ENCODE results near the gene CHD9. TPM values are rescaled to one million over a fixed set of nuclear protein-coding genes. Genes with fewer than 3 reads are reported as not detected.
A peak's percentile ranks its signal among the peaks of the same experiment; 100 is the strongest.

Gene CHD9
- total RNA-seq, 1 donor from 2014 or later, result 77.4 TPM

- H3K27ac Mint-ChIP-seq (ENCODE audit: unreplicated experiment), result peak overlapping the region; percentile 21
- H3K4me1 Mint-ChIP-seq (ENCODE audit: low read depth, unreplicated experiment), result peaks cover 54% of the 10 kb centered on the region
- Histone ChIP-seq H3K27ac (ENCODE audit: low read depth, low read length) (no peak overlapping the region), H4K20me1 (ENCODE audit: insufficient read depth, low read length) (no peaks in the 10 kb centered on the region), H2AFZ (ENCODE audit: low read depth, low read length) (no peak overlapping the region), H3K4me1 (ENCODE audit: insufficient read depth, low read length) (peaks cover 38% of the 10 kb centered on the region), H3K4me2 (ENCODE audit: low read length) (peak overlapping the region; percentile 24), H3K9me3 (ENCODE audit: insufficient read depth, low read depth, low read length) (no peaks in the 10 kb centered on the region), H3K79me2 (ENCODE audit: insufficient read depth, low read length) (peaks cover 23% of the 10 kb centered on the region), H3K9ac (ENCODE audit: low read length) (no peak overlapping the region), H3K27me3 (ENCODE audit: insufficient read depth, low read length) (no peaks in the 10 kb centered on the region), H3K4me3 (ENCODE audit: insufficient read depth, low read depth, low read length) (no peak overlapping the region), H3K36me3 (ENCODE audit: insufficient read depth, low read length) (no peaks in the 10 kb centered on the region)
- H3K36me3 Mint-ChIP-seq (ENCODE audit: low read depth, unreplicated experiment), result peaks cover 8% of the 10 kb centered on the region
- no peaks in the 10 kb centered on the region for H3K9me3 Mint-ChIP-seq (ENCODE audit: unreplicated experiment)
- no peaks in the 10 kb centered on the region for H3K27me3 Mint-ChIP-seq (ENCODE audit: low read depth, unreplicated experiment)
- FAIRE-seq (no peak), DNase-seq (ENCODE audit: low read depth) (peak; percentile 52)
- H3K4me3 Mint-ChIP-seq (ENCODE audit: unreplicated experiment), result no peak overlapping the region
- TF ChIP-seq EZH2 (IDR thresholded peaks at IDR 0.05; ENCODE audit: insufficient read depth, low read length) (no peak), CTCF (IDR thresholded peaks at IDR 0.05; ENCODE audit: insufficient read depth, low read depth, low read length) (no peak)
Measured at GRCh38 chr16:53083119-53083518, 28.3 kb downstream of the CHD9 start.

- peaks cover 52% of the 10 kb centered on the region for H3K4me1 Mint-ChIP-seq (ENCODE audit: low read depth, unreplicated experiment)
- no peaks in the 10 kb centered on the region for H4K20me1 ChIP-seq (ENCODE audit: insufficient read depth, low read length)
- no peaks in the 10 kb centered on the region for H3K36me3 ChIP-seq (ENCODE audit: insufficient read depth, low read length)
- H3K9me3 Mint-ChIP-seq (ENCODE audit: unreplicated experiment), result no peaks in the 10 kb centered on the region
- H2AFZ ChIP-seq (ENCODE audit: low read depth, low read length), result no peak overlapping the region
- FAIRE-seq (no peak), DNase-seq (ENCODE audit: low read depth) (no peak)
- no peak overlapping the region for H3K9ac ChIP-seq (ENCODE audit: low read length)
- TF ChIP-seq EZH2 (IDR thresholded peaks at IDR 0.05; ENCODE audit: insufficient read depth, low read length) (no peak), CTCF (IDR thresholded peaks at IDR 0.05; ENCODE audit: insufficient read depth, low read depth, low read length) (no peak)
- peak overlapping the region; percentile 75 for H3K27ac Mint-ChIP-seq (ENCODE audit: unreplicated experiment)
- no peak overlapping the region for H3K27ac ChIP-seq (ENCODE audit: low read depth, low read length)
- H3K36me3 Mint-ChIP-seq (ENCODE audit: low read depth, unreplicated experiment), result peaks cover 8% of the 10 kb centered on the region
- no peak overlapping the region for H3K4me3 Mint-ChIP-seq (ENCODE audit: unreplicated experiment)
- H3K9me3 ChIP-seq (ENCODE audit: insufficient read depth, low read depth, low read length), result no peaks in the 10 kb centered on the region
- H3K4me2 ChIP-seq (ENCODE audit: low read length), result no peak overlapping the region
- peaks cover 13% of the 10 kb centered on the region for H3K79me2 ChIP-seq (ENCODE audit: insufficient read depth, low read length)
- peaks cover 38% of the 10 kb centered on the region for H3K4me1 ChIP-seq (ENCODE audit: insufficient read depth, low read length)
- H3K27me3 Mint-ChIP-seq (ENCODE audit: low read depth, unreplicated experiment), result no peaks in the 10 kb centered on the region
- H3K27me3 ChIP-seq (ENCODE audit: insufficient read depth, low read length), result no peaks in the 10 kb centered on the region
- H3K4me3 ChIP-seq (ENCODE audit: insufficient read depth, low read depth, low read length), result no peak overlapping the region
Measured at GRCh38 chr16:53084141-53084541, 29.4 kb downstream of the CHD9 start.

GRCh38 chr16:53084746-53085334, 30.0 kb downstream of the CHD9 start:
- no peak overlapping the region for H2AFZ ChIP-seq (ENCODE audit: low read depth, low read length)
- Mint-ChIP-seq H3K27me3 (ENCODE audit: low read depth, unreplicated experiment) (no peaks in the 10 kb centered on the region), H3K4me3 (ENCODE audit: unreplicated experiment) (no peak overlapping the region), H3K9me3 (ENCODE audit: unreplicated experiment) (no peaks in the 10 kb centered on the region), H3K4me1 (ENCODE audit: low read depth, unreplicated experiment) (peaks cover 45% of the 10 kb centered on the region), H3K27ac (ENCODE audit: unreplicated experiment) (no peak overlapping the region), H3K36me3 (ENCODE audit: low read depth, unreplicated experiment) (peaks cover 8% of the 10 kb centered on the region)
- FAIRE-seq (no peak), DNase-seq (ENCODE audit: low read depth) (no peak)
- no peak overlapping the region for H3K4me2 ChIP-seq (ENCODE audit: low read length)
- H3K36me3 ChIP-seq (ENCODE audit: insufficient read depth, low read length), result no peaks in the 10 kb centered on the region
- no peaks in the 10 kb centered on the region for H3K9me3 ChIP-seq (ENCODE audit: insufficient read depth, low read depth, low read length)
- no peaks in the 10 kb centered on the region for H3K27me3 ChIP-seq (ENCODE audit: insufficient read depth, low read length)
- H3K9ac ChIP-seq (ENCODE audit: low read length), result no peak overlapping the region
- no peak overlapping the region for H3K27ac ChIP-seq (ENCODE audit: low read depth, low read length)
- peaks cover 12% of the 10 kb centered on the region for H3K79me2 ChIP-seq (ENCODE audit: insufficient read depth, low read length)
- H4K20me1 ChIP-seq (ENCODE audit: insufficient read depth, low read length), result no peaks in the 10 kb centered on the region
- peaks cover 39% of the 10 kb centered on the region for H3K4me1 ChIP-seq (ENCODE audit: insufficient read depth, low read length)
- TF ChIP-seq EZH2 (IDR thresholded peaks at IDR 0.05; ENCODE audit: insufficient read depth, low read length) (no peak), CTCF (IDR thresholded peaks at IDR 0.05; ENCODE audit: insufficient read depth, low read depth, low read length) (no peak)
- no peak overlapping the region for H3K4me3 ChIP-seq (ENCODE audit: insufficient read depth, low read depth, low read length)

All from astrocyte (in vitro differentiated cells and primary cell).